Measurements from ENCODE around the gene USE1.

DNA sequence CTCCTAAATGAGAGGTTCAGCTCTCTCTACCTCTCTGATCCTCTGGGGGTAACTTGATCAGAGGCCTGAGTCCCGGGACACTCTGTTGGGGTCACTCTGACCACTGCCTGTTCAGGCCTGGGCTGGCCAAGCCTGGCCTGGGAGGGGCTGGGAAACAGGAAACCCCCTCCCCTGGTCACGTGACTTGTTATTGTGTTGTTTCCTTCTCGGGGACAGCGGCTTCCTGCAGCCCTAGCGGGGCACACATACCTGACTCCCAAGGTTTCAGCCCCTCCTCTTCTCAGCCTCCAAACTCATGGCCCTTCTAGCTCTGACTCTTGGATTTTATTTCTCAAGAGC is 49.5 kb downstream of the USE1 start, which contains the start of gene USHBP1:
- TF ChIP-seq POLR2A (IDR thresholded peaks at IDR 0.05; ENCODE audit: low read depth, low read length) (no peak), TAF1 (IDR thresholded peaks at IDR 0.05; ENCODE audit: low read depth, low read length) (no peak), POLR2AphosphoS5 (IDR thresholded peaks at IDR 0.05; ENCODE audit: low read depth, low read length) (no peak), POU2F2 (IDR thresholded peaks at IDR 0.05; ENCODE audit: low read depth, low read length) (no peak), PAX5 (IDR thresholded peaks at IDR 0.05; ENCODE audit: insufficient read depth, low read length, severe bottlenecking) (no peak), SPI1 (IDR thresholded peaks at IDR 0.05; ENCODE audit: low read depth, low read length) (no peak)
